ENCODE results near the gene HCAR1.

HCAR1 gene, protein sequence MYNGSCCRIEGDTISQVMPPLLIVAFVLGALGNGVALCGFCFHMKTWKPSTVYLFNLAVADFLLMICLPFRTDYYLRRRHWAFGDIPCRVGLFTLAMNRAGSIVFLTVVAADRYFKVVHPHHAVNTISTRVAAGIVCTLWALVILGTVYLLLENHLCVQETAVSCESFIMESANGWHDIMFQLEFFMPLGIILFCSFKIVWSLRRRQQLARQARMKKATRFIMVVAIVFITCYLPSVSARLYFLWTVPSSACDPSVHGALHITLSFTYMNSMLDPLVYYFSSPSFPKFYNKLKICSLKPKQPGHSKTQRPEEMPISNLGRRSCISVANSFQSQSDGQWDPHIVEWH

DNA sequence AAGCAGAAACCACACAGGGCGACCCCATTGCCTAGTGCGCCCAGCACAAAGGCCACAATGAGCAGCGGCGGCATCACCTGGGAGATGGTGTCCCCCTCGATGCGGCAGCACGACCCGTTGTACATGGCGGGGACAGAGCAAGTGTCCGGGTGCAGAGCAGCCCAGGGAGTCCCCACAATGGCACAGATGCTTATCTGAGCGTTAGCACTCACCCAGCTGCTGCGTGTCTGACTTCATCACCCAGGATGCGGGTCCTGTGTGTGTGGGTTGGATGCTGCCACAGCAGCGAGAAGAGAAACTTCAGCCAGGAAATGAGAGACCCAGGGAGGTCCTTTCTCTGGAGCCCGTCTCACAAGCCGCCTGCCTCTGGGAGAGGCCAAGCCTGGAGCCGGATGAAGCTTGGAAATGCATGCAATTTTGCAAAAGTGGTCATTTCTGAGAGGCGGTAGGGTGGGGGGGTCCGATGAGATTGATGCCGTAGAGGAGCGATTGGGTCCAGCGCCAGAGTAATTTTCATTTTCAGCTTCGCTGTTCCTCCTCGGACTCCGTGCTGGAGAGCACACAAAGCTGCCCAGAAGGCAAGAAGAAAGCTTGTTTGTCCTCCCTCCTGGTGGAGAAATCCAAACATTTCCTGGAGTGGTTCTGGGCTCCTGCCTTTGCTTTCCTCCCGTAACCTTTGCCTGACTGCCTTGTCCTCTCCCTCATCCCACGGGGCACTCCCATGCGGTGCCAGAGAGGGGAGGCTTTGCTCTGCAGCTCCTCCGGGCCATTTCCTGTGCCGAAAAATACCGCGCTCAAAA, at the start of gene HCAR1:
HCAR1 (minus strand) TSS at position 630 of the 800 bp plus-strand sequence; CDS start at position 125, 505 bp downstream.
- no peaks in the 10 kb centered on the region for H3K36me3 ChIP-seq (ENCODE audit: insufficient read depth, low read length)
- peak; percentile 46 for DNase-seq
- H2AFZ ChIP-seq (ENCODE audit: low read depth, low read length), result no peak within 1 kb of the TSS
- H3K4me3 ChIP-seq (ENCODE audit: low read depth in 1 of 2, low read length in 2 of 2), result no peak within 1 kb of the TSS
- H3K27ac ChIP-seq (ENCODE audit: low read length), result no peak within 1 kb of the TSS
- H4K20me1 ChIP-seq (ENCODE audit: insufficient read depth, low read length), result no peaks in the 10 kb centered on the region
- peak; percentile 83 for ATAC-seq (ENCODE audit: insufficient read depth, low read depth)
- H3K9ac ChIP-seq (ENCODE audit: low read depth, low read length), result no peak within 1 kb of the TSS
- no peak within 1 kb of the TSS for H3K4me2 ChIP-seq (ENCODE audit: insufficient read depth, low read length)
- no peaks in the 10 kb centered on the region for H3K4me1 ChIP-seq (ENCODE audit: insufficient read depth, low read length)
- TF ChIP-seq, protein P1, sequence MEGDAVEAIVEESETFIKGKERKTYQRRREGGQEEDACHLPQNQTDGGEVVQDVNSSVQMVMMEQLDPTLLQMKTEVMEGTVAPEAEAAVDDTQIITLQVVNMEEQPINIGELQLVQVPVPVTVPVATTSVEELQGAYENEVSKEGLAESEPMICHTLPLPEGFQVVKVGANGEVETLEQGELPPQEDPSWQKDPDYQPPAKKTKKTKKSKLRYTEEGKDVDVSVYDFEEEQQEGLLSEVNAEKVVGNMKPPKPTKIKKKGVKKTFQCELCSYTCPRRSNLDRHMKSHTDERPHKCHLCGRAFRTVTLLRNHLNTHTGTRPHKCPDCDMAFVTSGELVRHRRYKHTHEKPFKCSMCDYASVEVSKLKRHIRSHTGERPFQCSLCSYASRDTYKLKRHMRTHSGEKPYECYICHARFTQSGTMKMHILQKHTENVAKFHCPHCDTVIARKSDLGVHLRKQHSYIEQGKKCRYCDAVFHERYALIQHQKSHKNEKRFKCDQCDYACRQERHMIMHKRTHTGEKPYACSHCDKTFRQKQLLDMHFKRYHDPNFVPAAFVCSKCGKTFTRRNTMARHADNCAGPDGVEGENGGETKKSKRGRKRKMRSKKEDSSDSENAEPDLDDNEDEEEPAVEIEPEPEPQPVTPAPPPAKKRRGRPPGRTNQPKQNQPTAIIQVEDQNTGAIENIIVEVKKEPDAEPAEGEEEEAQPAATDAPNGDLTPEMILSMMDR (IDR thresholded peaks at IDR 0.05; ENCODE audit: borderline replicate concordance, extremely low read depth, low read length, poor library complexity, severe bottlenecking), result no peak
- H3K27me3 ChIP-seq (ENCODE audit: insufficient read depth, low read length, poor library complexity), result no peaks in the 10 kb centered on the region
- no peaks in the 10 kb centered on the region for H3K79me2 ChIP-seq (ENCODE audit: insufficient read depth, low read length)
- H3K9me3 ChIP-seq (ENCODE audit: insufficient read depth, low read length, severe bottlenecking), result no peaks in the 10 kb centered on the region

DNA sequence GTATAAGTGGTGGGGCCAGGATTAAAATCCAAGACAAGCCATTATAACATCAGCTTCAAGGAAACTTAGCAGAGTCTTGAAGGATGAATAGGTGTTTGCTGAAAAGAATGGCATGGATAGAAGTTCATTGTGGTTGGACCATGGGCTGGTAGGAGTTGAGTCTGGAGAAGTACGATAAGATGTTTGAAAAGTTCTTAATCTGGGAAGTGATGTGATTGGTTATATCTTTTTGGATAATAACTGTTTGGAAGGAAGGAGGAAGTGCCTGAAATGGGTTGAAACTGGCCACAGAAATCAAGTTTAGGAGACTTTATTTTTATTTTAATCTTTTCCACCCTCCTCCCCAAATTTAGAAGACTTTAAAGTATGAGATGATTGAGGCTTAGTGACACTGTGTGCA, 26.9 kb upstream of the HCAR1 start:
- Histone ChIP-seq H3K9ac (ENCODE audit: low read depth, low read length) (no peak overlapping the region), H3K4me3 (ENCODE audit: low read depth in 1 of 2, low read length in 2 of 2) (no peak overlapping the region), H3K4me1 (ENCODE audit: insufficient read depth, low read length) (peaks cover 27% of the 10 kb centered on the region), H2AFZ (ENCODE audit: low read depth, low read length) (no peak overlapping the region), H3K79me2 (ENCODE audit: insufficient read depth, low read length) (peaks cover 83% of the 10 kb centered on the region), H3K27ac (ENCODE audit: low read length) (no peak overlapping the region), H4K20me1 (ENCODE audit: insufficient read depth, low read length) (peaks cover 24% of the 10 kb centered on the region; the same call in 1 of the 2 replicates), H3K36me3 (ENCODE audit: insufficient read depth, low read length) (peaks cover 83% of the 10 kb centered on the region), H3K27me3 (ENCODE audit: insufficient read depth, low read length, poor library complexity) (no peaks in the 10 kb centered on the region), H3K9me3 (ENCODE audit: insufficient read depth, low read length, severe bottlenecking) (no peaks in the 10 kb centered on the region), H3K4me2 (ENCODE audit: insufficient read depth, low read length) (no peak overlapping the region)
- DNase-seq, result no peak
- no peak for ATAC-seq (ENCODE audit: insufficient read depth, low read depth)
- TF ChIP-seq, protein P1 (IDR thresholded peaks at IDR 0.05; ENCODE audit: borderline replicate concordance, extremely low read depth, low read length, poor library complexity, severe bottlenecking), result no peak
- no peak for TF ChIP-seq EZH2 (IDR thresholded peaks at IDR 0.05; ENCODE audit: borderline replicate concordance, low read depth, low read length, severe bottlenecking)

DNA sequence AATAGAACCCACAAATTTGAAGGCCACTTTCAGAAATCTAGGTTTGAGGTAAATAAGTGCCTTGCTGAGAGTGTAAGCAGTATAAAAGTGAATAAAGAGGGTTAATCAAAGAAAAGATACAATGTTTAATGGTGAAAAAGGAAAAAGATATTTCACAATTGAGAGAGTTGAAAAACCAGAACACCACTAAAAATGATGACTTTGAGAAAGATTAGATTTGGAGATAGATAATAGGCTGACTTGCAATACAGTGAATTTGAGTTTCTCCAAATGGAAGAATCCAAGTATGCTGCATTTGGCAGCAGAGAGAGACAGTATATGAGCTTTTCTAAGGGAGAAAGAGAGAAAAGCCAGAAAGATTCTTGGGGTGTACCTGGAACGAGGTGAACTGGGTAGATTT, 24.1 kb upstream of the HCAR1 start:
- peak overlapping the region; percentile 86; the same call in 1 of the 2 replicates for H3K9ac ChIP-seq (ENCODE audit: low read depth, low read length)
- ATAC-seq (ENCODE audit: insufficient read depth, low read depth) (no peak), DNase-seq (no peak)
- peaks cover 37% of the 10 kb centered on the region for H3K4me1 ChIP-seq (ENCODE audit: insufficient read depth, low read length)
- peaks cover 17% of the 10 kb centered on the region; the same call in 1 of the 2 replicates for H4K20me1 ChIP-seq (ENCODE audit: insufficient read depth, low read length)
- no peak overlapping the region for H3K27ac ChIP-seq (ENCODE audit: low read length)
- H3K36me3 ChIP-seq (ENCODE audit: insufficient read depth, low read length), result peaks cover 64% of the 10 kb centered on the region
- no peaks in the 10 kb centered on the region for H3K27me3 ChIP-seq (ENCODE audit: insufficient read depth, low read length, poor library complexity)
- H3K4me2 ChIP-seq (ENCODE audit: insufficient read depth, low read length), result peak overlapping the region; percentile 88; the same call in 1 of the 2 replicates
- no peaks in the 10 kb centered on the region for H3K9me3 ChIP-seq (ENCODE audit: insufficient read depth, low read length, severe bottlenecking)
- no peak overlapping the region for H2AFZ ChIP-seq (ENCODE audit: low read depth, low read length)
- no peak overlapping the region for H3K4me3 ChIP-seq (ENCODE audit: low read depth in 1 of 2, low read length in 2 of 2)
- TF ChIP-seq, protein P1 (IDR thresholded peaks at IDR 0.05; ENCODE audit: borderline replicate concordance, extremely low read depth, low read length, poor library complexity, severe bottlenecking), result no peak
- no peak for TF ChIP-seq EZH2 (IDR thresholded peaks at IDR 0.05; ENCODE audit: borderline replicate concordance, low read depth, low read length, severe bottlenecking)
- peaks cover 67% of the 10 kb centered on the region for H3K79me2 ChIP-seq (ENCODE audit: insufficient read depth, low read length)

Data from DND-41 (cell line).